GM18507 (cell line): ENCODE data around the gene OR2W3.

Experiments
- DNase-seq: peaks from one replicate; pipeline ENCODE4 v3.0.0; 2011; ENCODE audit warnings: low read depth; ENCODE audit not compliant: insufficient read length; ENCODE audit errors: extremely low spot score
- FAIRE-seq: peaks from 2 replicates; lab custom pipeline; 2011; peaks lifted over from hg19 to GRCh38; lab: Jason Lieb, UNC

The OR2W3 gene

GRCh38 chr1:247895163-247895637, at the start of gene OR2W3:
TSS of gene OR2W3 (plus strand) at chr1:247895587. CDS start at chr1:247895587, 0 bp downstream.
- DNase-seq (no peak), FAIRE-seq (no peak)

GRCh38 chr1:247845693-247846017, 49.7 kb upstream of the OR2W3 start:
- DNase-seq = no peak
- no peak for FAIRE-seq

GRCh38 chr1:247848346-247848745, 47.0 kb upstream of the OR2W3 start:
- DNase-seq (no peak), FAIRE-seq (no peak)

- DNase-seq = no peak
- no peak for FAIRE-seq
Measured at GRCh38 chr1:247849616-247850015, 45.8 kb upstream of the OR2W3 start.

GRCh38 chr1:247854899-247855545, 40.4 kb upstream of the OR2W3 start:
- no peak for FAIRE-seq
- no peak for DNase-seq

- FAIRE-seq = no peak
- no peak for DNase-seq
Measured at GRCh38 chr1:247855911-247856310, 39.5 kb upstream of the OR2W3 start.

- no peak for DNase-seq
- no peak for FAIRE-seq
Measured at GRCh38 chr1:247857069-247857984, 38.1 kb upstream of the OR2W3 start, which contains the start of gene TRIM58. TSS of gene TRIM58 (plus strand) at chr1:247857187. CDS start at chr1:247857247, 60 bp downstream.

GRCh38 chr1:247857985-247858619, 37.3 kb upstream of the OR2W3 start:
- no peak for FAIRE-seq
- no peak for DNase-seq

- FAIRE-seq (no peak), DNase-seq (no peak)
Measured at GRCh38 chr1:247862756-247863155, 32.6 kb upstream of the OR2W3 start.

GRCh38 chr1:247864644-247865043, 30.7 kb upstream of the OR2W3 start:
- DNase-seq = no peak
- no peak for FAIRE-seq

GRCh38 chr1:247865416-247865815, 30.0 kb upstream of the OR2W3 start:
- FAIRE-seq (no peak), DNase-seq (no peak)

- no peak for DNase-seq
- no peak for FAIRE-seq
Measured at GRCh38 chr1:247883346-247883745, 12.0 kb upstream of the OR2W3 start.

- DNase-seq (no peak), FAIRE-seq (no peak)
Measured at GRCh38 chr1:247884797-247885413, 10.5 kb upstream of the OR2W3 start.

- no peak for FAIRE-seq
- DNase-seq = no peak
Measured at GRCh38 chr1:247895976-247896375, 589 bp downstream of the OR2W3 start.

- DNase-seq = no peak
Measured at GRCh38 chr1:247904122-247904521, 8.7 kb downstream of the OR2W3 start.

GRCh38 chr1:247905181-247905580, 9.8 kb downstream of the OR2W3 start:
- DNase-seq = no peak
- no peak for FAIRE-seq

More at GRCh38 chr1:247904122-247904521, 8.7 kb downstream of the OR2W3 start:
- FAIRE-seq = no peak

- FAIRE-seq = no peak
- DNase-seq = no peak
Measured at GRCh38 chr1:247905910-247906503, 10.6 kb downstream of the OR2W3 start.

GRCh38 chr1:247906504-247907047, 11.2 kb downstream of the OR2W3 start:
- DNase-seq (no peak), FAIRE-seq (no peak)

- DNase-seq (no peak), FAIRE-seq (no peak)
Measured at GRCh38 chr1:247908766-247909165, 13.4 kb downstream of the OR2W3 start.
